Osteocyte (in vitro differentiated cells): ENCODE data around the gene SLC30A1. TPM values are rescaled to one million over a fixed set of nuclear protein-coding genes. Genes with fewer than 3 reads are reported as not detected.

Experiments
- DNase-seq: peaks from one replicate; pipeline ENCODE4 v3.0.0; 2021; ENCODE audit warnings: mixed read lengths; ENCODE audit not compliant: unreplicated experiment; ENCODE audit errors: extremely low spot score
- H3K27ac Mint-ChIP-seq: one replicate; pipeline ENCODE4 v1.8.0; 2021; ENCODE audit warnings: mild to moderate bottlenecking, mixed read lengths; ENCODE audit not compliant: unreplicated experiment
- H3K27me3 Mint-ChIP-seq: one replicate; pipeline ENCODE4 v1.8.0; 2021; ENCODE audit warnings: mixed read lengths; ENCODE audit not compliant: unreplicated experiment
- H3K36me3 Mint-ChIP-seq: one replicate; pipeline ENCODE4 v1.8.0; 2021; ENCODE audit warnings: mixed read lengths; ENCODE audit not compliant: unreplicated experiment
- H3K4me1 Mint-ChIP-seq: one replicate; pipeline ENCODE4 v1.8.0; 2021; ENCODE audit warnings: mixed read lengths; ENCODE audit not compliant: unreplicated experiment
- H3K4me3 Mint-ChIP-seq: one replicate; pipeline ENCODE4 v1.8.0; 2021; ENCODE audit warnings: mild to moderate bottlenecking, moderate library complexity, mixed read lengths; ENCODE audit not compliant: unreplicated experiment
- H3K9me3 Mint-ChIP-seq: one replicate; pipeline ENCODE4 v1.8.0; 2021; ENCODE audit warnings: mixed read lengths; ENCODE audit not compliant: unreplicated experiment
- total RNA-seq: library from RNA; stranded (reverse); gene quantifications from 2 replicates; pipeline ENCODE4 v1.2.1, GENCODE V29; 2021
- TF ChIP-seq, protein P1 (sequence below): fragments of 200-600 bp; sonication (generic); IDR thresholded peaks from 2 replicates; pipeline ENCODE4 v1.5.0; 2021; ENCODE audit warnings: antibody characterized with exemption, mild to moderate bottlenecking, moderate library complexity

SLC30A1 gene
- total RNA-seq, 1 donor from 2014 or later, result 12.1 TPM

GRCh38 chr1:211522804-211523203 lies 56.2 kb downstream of the SLC30A1 start:
- no peak overlapping the region for H3K4me3 Mint-ChIP-seq
- H3K9me3 Mint-ChIP-seq, result no peaks in the 10 kb centered on the region
- TF ChIP-seq, protein P1, sequence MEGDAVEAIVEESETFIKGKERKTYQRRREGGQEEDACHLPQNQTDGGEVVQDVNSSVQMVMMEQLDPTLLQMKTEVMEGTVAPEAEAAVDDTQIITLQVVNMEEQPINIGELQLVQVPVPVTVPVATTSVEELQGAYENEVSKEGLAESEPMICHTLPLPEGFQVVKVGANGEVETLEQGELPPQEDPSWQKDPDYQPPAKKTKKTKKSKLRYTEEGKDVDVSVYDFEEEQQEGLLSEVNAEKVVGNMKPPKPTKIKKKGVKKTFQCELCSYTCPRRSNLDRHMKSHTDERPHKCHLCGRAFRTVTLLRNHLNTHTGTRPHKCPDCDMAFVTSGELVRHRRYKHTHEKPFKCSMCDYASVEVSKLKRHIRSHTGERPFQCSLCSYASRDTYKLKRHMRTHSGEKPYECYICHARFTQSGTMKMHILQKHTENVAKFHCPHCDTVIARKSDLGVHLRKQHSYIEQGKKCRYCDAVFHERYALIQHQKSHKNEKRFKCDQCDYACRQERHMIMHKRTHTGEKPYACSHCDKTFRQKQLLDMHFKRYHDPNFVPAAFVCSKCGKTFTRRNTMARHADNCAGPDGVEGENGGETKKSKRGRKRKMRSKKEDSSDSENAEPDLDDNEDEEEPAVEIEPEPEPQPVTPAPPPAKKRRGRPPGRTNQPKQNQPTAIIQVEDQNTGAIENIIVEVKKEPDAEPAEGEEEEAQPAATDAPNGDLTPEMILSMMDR, result no peak
- DNase-seq, result no peak
- H3K4me1 Mint-ChIP-seq, result peaks cover 1% of the 10 kb centered on the region
- H3K27me3 Mint-ChIP-seq, result no peaks in the 10 kb centered on the region
- no peak overlapping the region for H3K27ac Mint-ChIP-seq
- no peaks in the 10 kb centered on the region for H3K36me3 Mint-ChIP-seq

Other genes with a start within 250 kb of the SLC30A1 start
- not detected in 2 replicates for gene RD3, start 87.0 kb downstream of the SLC30A1 start, total RNA-seq
- 3.9 and 4.4 TPM in 2 replicates for gene NEK2, start 96.5 kb upstream of the SLC30A1 start, total RNA-seq